ENCODE measurements around the gene RSRC1.

RSRC1 gene

GRCh38 chr3:158571969-158572765, 462.3 kb downstream of the RSRC1 start:
- Histone ChIP-seq H3F3A (ENCODE audit: insufficient read depth, low read length) (no peaks in the 10 kb centered on the region), H3K27me3 (ENCODE audit: insufficient read depth, low read length) (no peaks in the 10 kb centered on the region), H3K36me3 (ENCODE audit: insufficient read depth, low read length) (no peaks in the 10 kb centered on the region), H3K9me2 (ENCODE audit: low read depth, low read length) (no peaks in the 10 kb centered on the region), H3K4me3 (ENCODE audit: low read depth, low read length, poor library complexity, severe bottlenecking) (no peak overlapping the region), H3K4me2 (ENCODE audit: low read length) (no peak overlapping the region), H3K9ac (ENCODE audit: low read length) (no peak overlapping the region), H3K79me2 (ENCODE audit: insufficient read depth, low read length) (no peaks in the 10 kb centered on the region), H3K4me1 (ENCODE audit: insufficient read depth, low read length, severe bottlenecking) (no peaks in the 10 kb centered on the region), H2AFZ (ENCODE audit: low read length) (no peak overlapping the region), H3K27ac (ENCODE audit: low read depth, low read length, poor library complexity, severe bottlenecking) (no peak overlapping the region), H3K9me3 (ENCODE audit: low read length) (no peaks in the 10 kb centered on the region), H4K20me1 (ENCODE audit: insufficient read depth, low read length) (no peaks in the 10 kb centered on the region)
- no peak for TF ChIP-seq EZH2 (IDR thresholded peaks at IDR 0.05; ENCODE audit: borderline replicate concordance, low read length)
- TF ChIP-seq, protein P1, sequence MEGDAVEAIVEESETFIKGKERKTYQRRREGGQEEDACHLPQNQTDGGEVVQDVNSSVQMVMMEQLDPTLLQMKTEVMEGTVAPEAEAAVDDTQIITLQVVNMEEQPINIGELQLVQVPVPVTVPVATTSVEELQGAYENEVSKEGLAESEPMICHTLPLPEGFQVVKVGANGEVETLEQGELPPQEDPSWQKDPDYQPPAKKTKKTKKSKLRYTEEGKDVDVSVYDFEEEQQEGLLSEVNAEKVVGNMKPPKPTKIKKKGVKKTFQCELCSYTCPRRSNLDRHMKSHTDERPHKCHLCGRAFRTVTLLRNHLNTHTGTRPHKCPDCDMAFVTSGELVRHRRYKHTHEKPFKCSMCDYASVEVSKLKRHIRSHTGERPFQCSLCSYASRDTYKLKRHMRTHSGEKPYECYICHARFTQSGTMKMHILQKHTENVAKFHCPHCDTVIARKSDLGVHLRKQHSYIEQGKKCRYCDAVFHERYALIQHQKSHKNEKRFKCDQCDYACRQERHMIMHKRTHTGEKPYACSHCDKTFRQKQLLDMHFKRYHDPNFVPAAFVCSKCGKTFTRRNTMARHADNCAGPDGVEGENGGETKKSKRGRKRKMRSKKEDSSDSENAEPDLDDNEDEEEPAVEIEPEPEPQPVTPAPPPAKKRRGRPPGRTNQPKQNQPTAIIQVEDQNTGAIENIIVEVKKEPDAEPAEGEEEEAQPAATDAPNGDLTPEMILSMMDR (IDR thresholded peaks at IDR 0.05; ENCODE audit: low read length), result no peak

DNA sequence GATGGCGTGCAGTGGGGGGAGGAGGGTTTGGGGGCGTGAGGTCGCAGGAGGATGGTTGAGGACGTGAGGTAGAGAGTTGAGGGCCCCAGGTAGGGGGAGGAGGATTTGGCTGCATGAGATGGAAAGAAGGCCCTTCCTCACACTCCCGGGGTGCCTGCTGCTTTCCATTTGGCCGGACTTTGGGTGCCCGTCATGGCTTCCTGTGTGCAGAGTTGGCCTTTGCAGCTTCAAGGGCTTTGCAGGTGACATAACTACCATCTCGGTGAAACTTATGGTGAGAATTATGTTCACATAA, 462.8 kb downstream of the RSRC1 start:
- Histone ChIP-seq H3K9ac (ENCODE audit: low read length) (no peak overlapping the region), H3K9me2 (ENCODE audit: low read depth, low read length) (no peaks in the 10 kb centered on the region), H3K9me3 (ENCODE audit: low read length) (no peaks in the 10 kb centered on the region), H3K27ac (ENCODE audit: low read depth, low read length, poor library complexity, severe bottlenecking) (no peak overlapping the region), H3F3A (ENCODE audit: insufficient read depth, low read length) (no peaks in the 10 kb centered on the region), H3K4me1 (ENCODE audit: insufficient read depth, low read length, severe bottlenecking) (no peaks in the 10 kb centered on the region), H3K36me3 (ENCODE audit: insufficient read depth, low read length) (no peaks in the 10 kb centered on the region), H4K20me1 (ENCODE audit: insufficient read depth, low read length) (no peaks in the 10 kb centered on the region), H2AFZ (ENCODE audit: low read length) (no peak overlapping the region), H3K4me2 (ENCODE audit: low read length) (no peak overlapping the region), H3K79me2 (ENCODE audit: insufficient read depth, low read length) (no peaks in the 10 kb centered on the region), H3K27me3 (ENCODE audit: insufficient read depth, low read length) (no peaks in the 10 kb centered on the region), H3K4me3 (ENCODE audit: low read depth, low read length, poor library complexity, severe bottlenecking) (no peak overlapping the region)
- TF ChIP-seq, protein P1 (IDR thresholded peaks at IDR 0.05; ENCODE audit: low read length), result no peak
- no peak for TF ChIP-seq EZH2 (IDR thresholded peaks at IDR 0.05; ENCODE audit: borderline replicate concordance, low read length)

DNA sequence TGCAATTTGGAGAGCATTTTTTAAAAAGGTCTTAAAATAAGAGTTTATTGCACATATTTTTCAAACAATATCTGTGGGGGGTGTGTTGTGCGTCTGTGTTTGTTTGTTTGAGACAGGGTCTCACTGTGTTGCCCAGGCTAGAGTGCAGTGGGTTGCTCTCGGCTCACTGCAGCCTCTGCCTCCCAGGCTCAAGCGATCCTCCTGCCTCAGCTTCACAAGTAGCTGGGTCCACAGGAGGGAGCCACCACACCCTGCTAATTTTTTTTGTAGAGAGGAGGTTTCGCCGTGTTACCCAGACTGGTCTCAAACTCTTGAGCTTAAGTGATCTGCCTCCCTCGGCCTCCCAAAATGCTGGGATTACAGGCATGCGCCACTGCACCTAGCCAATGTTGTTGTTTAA, 463.8 kb downstream of the RSRC1 start:
- Histone ChIP-seq H3K27ac (ENCODE audit: low read depth, low read length, poor library complexity, severe bottlenecking) (no peak overlapping the region), H3K4me1 (ENCODE audit: insufficient read depth, low read length, severe bottlenecking) (no peaks in the 10 kb centered on the region), H2AFZ (ENCODE audit: low read length) (no peak overlapping the region), H3K9me3 (ENCODE audit: low read length) (no peaks in the 10 kb centered on the region), H4K20me1 (ENCODE audit: insufficient read depth, low read length) (no peaks in the 10 kb centered on the region), H3K4me2 (ENCODE audit: low read length) (no peak overlapping the region), H3K27me3 (ENCODE audit: insufficient read depth, low read length) (no peaks in the 10 kb centered on the region), H3K9me2 (ENCODE audit: low read depth, low read length) (no peaks in the 10 kb centered on the region), H3K36me3 (ENCODE audit: insufficient read depth, low read length) (no peaks in the 10 kb centered on the region), H3K4me3 (ENCODE audit: low read depth, low read length, poor library complexity, severe bottlenecking) (no peak overlapping the region), H3K79me2 (ENCODE audit: insufficient read depth, low read length) (no peaks in the 10 kb centered on the region), H3F3A (ENCODE audit: insufficient read depth, low read length) (no peaks in the 10 kb centered on the region), H3K9ac (ENCODE audit: low read length) (no peak overlapping the region)
- no peak for TF ChIP-seq EZH2 (IDR thresholded peaks at IDR 0.05; ENCODE audit: borderline replicate concordance, low read length)
- TF ChIP-seq, protein P1 (IDR thresholded peaks at IDR 0.05; ENCODE audit: low read length), result no peak
